GM12878 (cell line): ENCODE measurements around the gene WDFY1. TPM values are rescaled to one million over a fixed set of nuclear protein-coding genes. Genes with fewer than 3 reads are reported as not detected.

Source experiments
- ATAC-seq: fragments of 200-7000 bp; cut with Tn5 transposase; 3 replicates; pipeline ENCODE4 v1.9.1; 2020; ENCODE audit warnings: mild to moderate bottlenecking, moderate library complexity
- BruUV-seq: library from RNA; stranded (reverse); fragments of 400-500 nt; replicated peaks from 2 replicates; lab custom pipeline; 2021; lab: Mats Ljungman, UMichigan
- CTCF ChIA-PET: fragments of 300-600 bp; sonication (Branson Sonifier 250); formaldehyde crosslinking; extraction: SDS; loops from one replicate; lab custom pipeline; 2021; ENCODE audit warnings: inconsistent platforms; lab: Yijun Ruan, JAX
- POLR2A ChIA-PET: fragments of 350-600 bp; formaldehyde crosslinking; extraction: SDS; loops from one replicate; lab custom pipeline; 2021; ENCODE audit warnings: inconsistent platforms; lab: Charles Lee
- RAD21 ChIA-PET: fragments of 300-600 bp; sonication (Branson Sonifier 250); formaldehyde crosslinking; loops from one replicate; lab custom pipeline; 2023; ENCODE audit warnings: antibody characterized with exemption; ENCODE audit not compliant: unreplicated experiment; lab: Charles Lee
- SMC1A ChIA-PET: fragments of 300-600 bp; sonication (Branson Sonifier 250); formaldehyde crosslinking; loops from one replicate; lab custom pipeline; 2023; ENCODE audit not compliant: unreplicated experiment, uncharacterized antibody; lab: Charles Lee
- DNase-seq: peaks from one replicate; pipeline ENCODE4 v3.0.0-alpha.2; 2011; ENCODE audit warnings: low read depth, low spot score
- FAIRE-seq: peaks from 3 replicates; lab custom pipeline; 2011; peaks lifted over from hg19 to GRCh38; lab: Jason Lieb, UNC
- H2AFZ ChIP-seq: 2 replicates; pipeline ENCODE4 v1.6.0; 2011; ENCODE audit warnings: low read depth, low read length, control low read depth; ENCODE audit not compliant: control insufficient read depth
- H3K27ac ChIP-seq: 2 replicates; pipeline ENCODE4 v1.5.1; 2011; ENCODE audit warnings: control low read depth; ENCODE audit not compliant: control insufficient read depth, insufficient read depth
- H3K27me3 ChIP-seq, 2 experiments: replicated peaks in 1 of 2; 2 replicates each; pipeline versions ENCODE4 v1.6.0 to v1.6.1; 2011; ENCODE audit warnings: low read length in 1 of 2; ENCODE audit not compliant: control insufficient read depth in 2 of 2, insufficient read depth in 2 of 2
- H3K36me3 ChIP-seq, 2 experiments: 2 replicates each; pipeline ENCODE4 v1.5.1; 2011; ENCODE audit warnings: low read length in 1 of 2; ENCODE audit not compliant: control insufficient read depth in 2 of 2, insufficient read depth in 2 of 2
- H3K4me1 ChIP-seq: 2 replicates; pipeline ENCODE4 v1.6.1; 2011; ENCODE audit warnings: mild to moderate bottlenecking, low read length, moderate library complexity, mixed read lengths; ENCODE audit not compliant: control insufficient read depth, insufficient read depth
- H3K4me2 ChIP-seq: 2 replicates; pipeline ENCODE4 v1.6.0; 2011; ENCODE audit warnings: control low read depth; ENCODE audit not compliant: control insufficient read depth, insufficient read depth
- H3K4me3 ChIP-seq: fragments of 200-600 bp; sonication (generic); 2 replicates; pipeline ENCODE4 v1.5.1; 2016
- H3K79me2 ChIP-seq: 2 replicates; pipeline ENCODE4 v1.6.0; 2011; ENCODE audit warnings: low read length; ENCODE audit not compliant: control insufficient read depth, insufficient read depth
- H3K9ac ChIP-seq: 2 replicates; pipeline ENCODE4 v1.8.0; 2011; ENCODE audit warnings: low read length, control low read depth, mixed read lengths; ENCODE audit not compliant: control insufficient read depth, insufficient read depth
- H3K9me3 ChIP-seq: replicated peaks from 3 replicates; pipeline ENCODE4 v1.5.1; 2011; ENCODE audit warnings: mild to moderate bottlenecking, low read length; ENCODE audit not compliant: control insufficient read depth, insufficient read depth
- H4K20me1 ChIP-seq: 2 replicates; pipeline ENCODE4 v1.6.0; 2011; ENCODE audit not compliant: control insufficient read depth, insufficient read depth
- CBFB ChIP-seq: IDR thresholded peaks from 2 replicates; pipeline ENCODE4 v1.6.1; 2016; ENCODE audit warnings: antibody characterized with exemption, low read depth
- ELK1 ChIP-seq: IDR thresholded peaks from 2 replicates; pipeline ENCODE4 v1.6.1; 2012; ENCODE audit warnings: low read depth, low read length, improper control_type of control experiment
- MTA3 ChIP-seq: IDR thresholded peaks from 2 replicates; pipeline ENCODE4 v1.6.1; 2012; ENCODE audit warnings: low read length, inconsistent platforms, borderline replicate concordance
- RELB ChIP-seq: fragments of 450-650 bp; IDR thresholded peaks from 2 replicates; pipeline ENCODE4 v1.6.1; 2017; ENCODE audit warnings: low read depth, mild to moderate bottlenecking, moderate library complexity
- SIX5 ChIP-seq: IDR thresholded peaks from 2 replicates; pipeline ENCODE4 v1.6.1; 2011; ENCODE audit warnings: mild to moderate bottlenecking, low read depth, low read length, moderate library complexity; ENCODE audit not compliant: severe bottlenecking
- SUZ12 ChIP-seq: fragments of 200-600 bp; sonication (generic); IDR thresholded peaks from one replicate; pipeline ENCODE4 v1.6.1; 2018; ENCODE audit warnings: antibody characterized with exemption, mild to moderate bottlenecking; ENCODE audit not compliant: unreplicated experiment
- YY1 ChIP-seq: IDR thresholded peaks from 2 replicates; pipeline ENCODE4 v1.6.1; 2011; ENCODE audit warnings: low read depth, mild to moderate bottlenecking, low read length
- ZNF592 ChIP-seq: fragments of 450-650 bp; IDR thresholded peaks from 2 replicates; pipeline ENCODE4 v1.6.1; 2017; ENCODE audit warnings: mild to moderate bottlenecking, moderate library complexity
- WGBS: methylation state at CpG from one replicate; pipeline ENCODE4 v1.1.6; 2016; ENCODE audit warnings: low lambda C conversion rate; ENCODE audit not compliant: insufficient replicate concordance, insufficient coverage; ENCODE audit errors: missing lambda C conversion rate; 5-methylcytosine and 5-hydroxymethylcytosine counted together
- in situ Hi-C: fragments of 300-500 bp; cut with MboI; formaldehyde crosslinking; loops from 9 replicates; pipeline ENCODE4 v1.14.3; 2018; ENCODE audit warnings: mixed read lengths
- intact Hi-C: fragments of 100-400 bp; cut with micrococcal nuclease; formaldehyde crosslinking; loops from one replicate; pipeline ENCODE4 v1.14.2; 2022; ENCODE audit not compliant: unreplicated experiment
- polyA plus RNA-seq, 11 experiments: library from polyadenylated mRNA; depleted of rRNA in 4 of 11; unstranded in 6 of 11; stranded (reverse) in 5 of 11; fragments of >200 nt; fragmentation: Nextera tagmentation in 4 of 11; fragmentation: Illumina TruSeq in 1 of 11; extraction: Ambion mirVana in 4 of 11; extraction: Trizol in 1 of 11; gene quantifications; 1 replicate in 1 of 11; 2 replicates in 10 of 11; pipeline versions ENCODE4 v1.2.1 to v1.2.3, GENCODE V29; 2011 to 2016; ENCODE audit warnings: inconsistent platforms in 2 of 11, missing spikeins in 2 of 11, low read depth in 1 of 11
- total RNA-seq, 4 experiments: library from RNA; depleted of rRNA in 3 of 4; stranded (reverse); fragments of >200 nt in 3 of 4; fragmentation: Illumina TruSeq in 1 of 4; extraction: Trizol in 1 of 4; gene quantifications; 2 replicates each; pipeline versions ENCODE4 v1.2.1 to v1.2.3, GENCODE V29; 2013 to 2021
- TF ChIP-seq, protein P1 (sequence below): IDR thresholded peaks from 2 replicates; pipeline ENCODE4 v1.6.1; 2012; ENCODE audit warnings: low read length, inconsistent platforms

The WDFY1 gene
- total and polyA plus RNA-seq, 10 of the 15 experiments (the other 5 are each of a cell fraction or from before 2014, with no cell fraction given) = 2.9 to 28.1 (median 13.1) TPM

GRCh38 chr2:223870840-223871611 lies 74.1 kb downstream of the WDFY1 start:
- Histone ChIP-seq H3K9ac (no peak overlapping the region), H3K4me3 (no peak overlapping the region), H3K4me1 (no peaks in the 10 kb centered on the region; the same call in none of the 2 replicates), H3K36me3 (peaks cover 0 to 6% of the 10 kb centered on the region in 2 experiments; a peak in 1 of 4 replicates), H3K27ac (no peak overlapping the region), H2AFZ (no peak overlapping the region), H3K9me3 (no peaks in the 10 kb centered on the region), H3K79me2 (no peaks in the 10 kb centered on the region), H3K4me2 (no peak overlapping the region), H3K27me3 (no peaks in the 10 kb centered on the region), H4K20me1 (no peaks in the 10 kb centered on the region)
- POLR2A ChIA-PET = no interaction called here
- RAD21 ChIA-PET = no interaction called here
- 88% methylated on average over 7 of the region's 7 CpGs for WGBS
- intact Hi-C loops = no loop called here
- CTCF ChIA-PET = interaction anchor here (1.0 kb wide), 1 partner anchor 14 kb away, joined by 5 read pairs; no protein-coding TSS in a partner anchor
- TF ChIP-seq YY1 (no peak), SUZ12 (no peak), MTA3 (no peak), RELB (no peak), ELK1 (no peak), SIX5 (no peak), CBFB (no peak), ZNF592 (no peak)
- TF ChIP-seq, protein P1, sequence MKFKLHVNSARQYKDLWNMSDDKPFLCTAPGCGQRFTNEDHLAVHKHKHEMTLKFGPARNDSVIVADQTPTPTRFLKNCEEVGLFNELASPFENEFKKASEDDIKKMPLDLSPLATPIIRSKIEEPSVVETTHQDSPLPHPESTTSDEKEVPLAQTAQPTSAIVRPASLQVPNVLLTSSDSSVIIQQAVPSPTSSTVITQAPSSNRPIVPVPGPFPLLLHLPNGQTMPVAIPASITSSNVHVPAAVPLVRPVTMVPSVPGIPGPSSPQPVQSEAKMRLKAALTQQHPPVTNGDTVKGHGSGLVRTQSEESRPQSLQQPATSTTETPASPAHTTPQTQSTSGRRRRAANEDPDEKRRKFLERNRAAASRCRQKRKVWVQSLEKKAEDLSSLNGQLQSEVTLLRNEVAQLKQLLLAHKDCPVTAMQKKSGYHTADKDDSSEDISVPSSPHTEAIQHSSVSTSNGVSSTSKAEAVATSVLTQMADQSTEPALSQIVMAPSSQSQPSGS = no peak
- DNase-seq (no peak), ATAC-seq (no peak), FAIRE-seq (no peak)
- SMC1A ChIA-PET = interaction anchor here (1.2 kb wide), 1 partner anchor 10 kb away, joined by 3 read pairs; no protein-coding TSS in a partner anchor
- in situ Hi-C loops = no loop called here
- BruUV-seq = no TSS peak
